Umbilical cord (tissue), 2 donors: Measurements from ENCODE around the gene NOXO1. TPM values are rescaled to one million over a fixed set of nuclear protein-coding genes. Genes with fewer than 3 reads are reported as not detected.

Source experiments
- DNase-seq: peaks from one replicate; pipeline ENCODE4 v3.0.0-alpha.2; 2015; ENCODE audit warnings: low spot score
- total RNA-seq: library from RNA; depleted of rRNA; stranded (reverse); fragments of >200 nt; gene quantifications from one replicate; pipeline ENCODE4 v1.2.3, GENCODE V29; 2014; ENCODE audit warnings: low replicate concordance; ENCODE audit not compliant: insufficient read depth

The NOXO1 gene
- total RNA-seq, 1 donor from 2014 or later = not detected

GRCh38 chr16:1979271-1980029, 1.8 kb downstream of the NOXO1 start:
- no peak for DNase-seq

DNA sequence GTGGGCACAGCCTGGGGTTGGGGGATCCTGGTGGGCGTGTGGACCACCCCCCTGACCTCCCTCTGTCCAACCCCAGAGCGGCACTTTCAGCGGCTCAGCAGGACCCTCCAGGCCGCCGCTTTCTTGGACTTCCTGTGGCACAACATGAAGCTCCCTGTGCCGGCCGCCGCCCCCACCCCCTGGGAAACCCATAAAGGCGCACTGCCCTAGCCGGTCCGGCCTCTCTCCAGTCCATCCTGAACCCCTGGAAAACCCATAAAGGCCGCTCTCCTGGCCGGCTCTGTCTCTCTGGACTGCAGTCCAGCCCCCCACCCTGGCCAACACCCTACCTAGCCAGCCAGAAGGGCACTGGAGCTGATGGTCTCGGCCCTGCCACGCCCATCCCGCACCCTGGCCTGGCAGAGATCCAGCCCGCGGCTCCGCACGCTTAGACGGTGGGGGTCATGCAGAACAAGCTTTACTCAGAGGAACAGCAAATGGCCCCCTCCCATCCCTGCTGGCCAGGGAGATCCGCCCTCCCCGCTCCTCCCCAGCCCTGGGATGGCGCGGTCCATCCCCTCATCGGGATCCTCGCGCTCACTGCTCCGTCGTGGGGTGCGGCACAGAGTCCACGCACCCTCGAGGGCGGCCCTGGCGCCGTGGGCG, 2.7 kb downstream of the NOXO1 start:
- no peak for DNase-seq

DNA sequence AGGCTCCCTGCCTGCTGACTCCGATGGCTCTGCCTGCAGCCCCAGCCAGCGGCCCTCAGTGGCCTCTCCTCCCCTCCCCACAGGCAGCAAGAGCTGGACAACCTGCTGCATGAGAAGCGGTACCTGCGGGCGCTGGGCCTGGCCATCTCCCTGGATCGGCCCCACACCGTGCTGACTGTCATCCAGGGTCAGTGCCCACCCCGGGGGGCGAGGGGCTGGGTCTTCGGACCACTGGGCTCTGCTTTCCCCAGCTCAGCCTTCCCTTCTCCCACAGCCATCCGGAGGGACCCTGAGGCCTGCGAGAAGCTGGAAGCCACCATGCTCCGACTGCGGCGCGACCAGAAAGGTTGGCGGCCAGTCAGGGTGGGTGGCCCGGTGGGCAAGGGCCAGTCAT, 3.4 kb downstream of the NOXO1 start:
- no peak for DNase-seq

DNA sequence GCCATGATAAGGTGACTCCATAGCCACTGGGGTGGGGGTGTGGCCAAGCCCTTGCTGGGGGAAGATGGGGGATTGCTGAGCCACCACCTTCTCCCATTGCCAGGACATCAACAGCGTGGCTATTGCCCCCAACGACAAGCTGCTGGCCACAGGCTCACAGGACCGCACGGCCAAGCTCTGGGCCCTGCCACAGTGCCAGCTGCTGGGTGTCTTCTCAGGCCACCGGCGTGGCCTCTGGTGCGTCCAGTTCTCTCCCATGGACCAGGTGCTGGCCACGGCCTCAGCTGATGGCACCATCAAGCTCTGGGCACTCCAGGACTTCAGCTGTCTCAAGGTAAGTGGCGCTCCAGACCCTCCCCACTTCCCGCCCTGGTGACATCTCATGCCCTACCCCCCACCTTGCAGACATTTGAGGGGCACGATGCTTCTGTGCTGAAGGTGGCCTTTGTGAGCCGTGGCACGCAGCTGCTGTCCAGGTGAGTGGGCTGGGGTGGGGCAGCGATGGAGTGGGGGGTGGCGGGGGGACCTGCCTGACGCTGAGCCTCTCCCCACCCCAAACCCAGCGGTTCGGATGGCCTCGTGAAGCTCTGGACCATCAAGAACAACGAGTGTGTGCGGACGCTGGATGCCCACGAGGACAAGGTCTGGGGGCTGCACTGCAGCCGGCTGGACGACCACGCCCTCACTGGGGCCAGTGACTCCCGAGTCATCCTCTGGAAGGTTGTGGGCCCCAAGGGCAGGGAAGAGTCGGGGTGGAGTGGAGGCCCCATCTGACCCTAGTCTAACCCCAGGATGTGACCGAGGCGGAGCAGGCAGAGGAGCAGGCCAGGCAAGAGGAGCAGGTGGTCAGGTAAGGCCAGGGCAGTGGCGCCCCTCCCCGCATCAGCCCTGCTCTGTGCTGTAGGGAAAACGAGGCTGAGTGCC, 4.1 kb downstream of the NOXO1 start:
- no peak for DNase-seq

DNA sequence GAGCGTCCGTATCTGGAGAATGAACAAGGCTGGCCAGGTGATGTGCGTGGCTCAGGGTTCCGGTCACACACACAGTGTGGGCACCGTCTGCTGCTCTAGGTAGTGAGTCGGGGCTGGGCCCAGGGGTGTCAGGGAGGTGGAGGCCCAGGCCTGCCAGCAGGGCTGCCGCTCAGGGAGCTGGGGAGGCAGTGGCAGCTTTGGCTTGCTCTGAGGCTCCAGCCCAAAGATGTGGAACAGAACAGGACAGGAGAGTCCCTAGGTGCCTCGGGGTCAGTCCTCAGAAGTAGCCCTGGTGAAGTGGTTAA, 5.1 kb downstream of the NOXO1 start:
- DNase-seq = no peak

DNA sequence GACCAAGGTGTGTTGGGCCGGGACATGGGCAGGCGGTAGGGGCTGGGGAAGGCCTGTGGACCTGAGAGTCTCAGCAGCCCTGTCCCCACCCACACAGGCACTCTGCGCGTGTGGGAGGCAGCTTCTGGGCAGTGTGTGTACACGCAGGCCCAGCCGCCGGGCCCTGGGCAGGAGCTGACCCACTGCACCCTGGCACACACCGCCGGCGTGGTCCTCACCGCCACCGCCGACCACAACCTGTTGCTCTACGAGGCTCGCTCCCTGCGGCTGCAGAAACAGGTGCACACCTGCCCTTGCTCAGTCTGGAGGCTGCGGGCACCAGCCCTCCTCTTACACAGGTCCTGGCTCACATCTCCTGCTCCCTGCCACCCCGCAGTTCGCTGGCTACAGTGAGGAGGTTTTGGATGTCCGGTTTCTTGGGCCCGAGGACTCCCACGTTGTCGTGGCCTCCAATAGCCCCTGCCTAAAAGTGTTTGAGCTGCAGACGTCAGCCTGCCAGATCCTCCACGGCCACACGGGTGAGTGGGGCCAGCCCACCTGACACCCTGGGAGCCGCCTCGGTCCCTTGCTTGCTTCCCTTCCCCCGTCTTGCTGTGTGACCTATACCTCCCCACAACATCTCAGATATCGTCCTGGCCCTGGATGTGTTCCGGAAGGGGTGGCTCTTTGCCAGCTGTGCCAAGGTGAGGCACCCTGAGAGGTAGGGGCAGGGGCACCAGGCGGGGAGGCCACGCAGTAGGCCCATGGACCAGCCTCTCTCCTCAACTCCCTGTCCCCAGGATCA, 5.6 kb downstream of the NOXO1 start:
- DNase-seq = no peak

DNA sequence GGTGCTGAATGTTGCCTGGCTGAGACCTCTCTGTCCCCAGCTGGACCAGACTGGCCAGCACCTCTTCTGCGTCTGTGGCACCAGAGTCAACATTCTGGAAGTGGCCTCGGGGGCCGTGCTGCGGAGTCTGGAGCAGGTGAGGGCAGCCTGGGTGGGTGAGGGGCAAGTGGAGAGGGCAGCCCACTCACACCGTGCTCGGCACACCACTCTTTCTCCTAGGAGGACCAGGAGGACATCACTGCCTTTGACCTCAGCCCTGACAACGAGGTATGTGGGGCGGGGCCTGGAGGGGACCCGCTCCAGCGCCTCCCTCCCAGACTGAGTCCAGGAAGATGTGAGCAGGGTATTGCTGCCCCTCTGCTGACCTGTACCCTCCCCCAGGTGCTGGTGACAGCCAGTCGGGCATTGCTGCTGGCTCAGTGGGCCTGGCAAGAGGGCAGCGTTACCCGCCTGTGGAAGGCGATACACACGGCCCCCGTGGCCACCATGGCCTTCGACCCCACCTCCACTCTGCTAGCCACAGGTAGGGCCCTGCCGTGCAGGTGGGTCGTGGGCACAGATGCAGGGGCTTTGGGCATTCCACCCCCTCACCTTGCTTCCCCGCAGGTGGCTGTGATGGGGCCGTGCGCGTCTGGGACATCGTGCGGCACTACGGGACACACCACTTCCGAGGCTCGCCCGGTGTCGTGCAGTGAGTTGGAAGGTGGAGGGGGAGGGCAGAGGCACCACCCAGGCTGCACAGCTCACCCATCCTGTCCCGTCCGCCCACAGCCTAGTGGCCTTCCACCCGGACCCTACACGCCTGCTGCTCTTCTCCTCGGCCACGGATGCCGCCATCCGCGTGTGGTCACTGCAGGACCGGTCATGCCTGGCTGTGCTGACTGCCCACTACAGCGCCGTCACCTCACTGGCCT, 6.9 kb downstream of the NOXO1 start:
- DNase-seq = no peak

GRCh38 chr16:1973461-1974156, 7.7 kb downstream of the NOXO1 start:
- DNase-seq = no peak

DNA sequence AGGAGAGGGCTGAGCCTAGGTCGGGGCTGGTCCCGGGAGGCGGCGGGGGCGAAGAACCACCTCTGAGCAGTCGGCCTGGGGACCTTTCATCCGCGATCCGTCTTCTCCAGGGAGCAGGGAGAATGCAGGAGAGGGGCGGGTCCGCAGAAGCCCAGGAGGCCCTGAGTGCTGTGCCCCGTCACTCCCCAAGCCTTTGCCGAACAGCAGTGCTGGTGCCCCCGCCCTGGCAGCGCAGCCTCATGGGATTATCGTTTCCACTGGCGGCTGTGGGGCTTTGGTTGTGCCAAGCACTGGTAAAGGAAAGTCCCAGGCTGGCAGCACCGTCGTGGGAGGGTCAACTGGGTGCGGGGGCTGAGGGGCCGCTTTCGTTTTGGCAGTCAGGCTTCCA, 8.8 kb downstream of the NOXO1 start:
- DNase-seq = no peak

GRCh38 chr16:1971796-1972489, 9.3 kb downstream of the NOXO1 start, which contains the start of gene TBL3:
TSS of gene TBL3 (plus strand) at chr16:1972053. CDS start at chr16:1972165, 112 bp downstream.
- peak; percentile 96 for DNase-seq

DNA sequence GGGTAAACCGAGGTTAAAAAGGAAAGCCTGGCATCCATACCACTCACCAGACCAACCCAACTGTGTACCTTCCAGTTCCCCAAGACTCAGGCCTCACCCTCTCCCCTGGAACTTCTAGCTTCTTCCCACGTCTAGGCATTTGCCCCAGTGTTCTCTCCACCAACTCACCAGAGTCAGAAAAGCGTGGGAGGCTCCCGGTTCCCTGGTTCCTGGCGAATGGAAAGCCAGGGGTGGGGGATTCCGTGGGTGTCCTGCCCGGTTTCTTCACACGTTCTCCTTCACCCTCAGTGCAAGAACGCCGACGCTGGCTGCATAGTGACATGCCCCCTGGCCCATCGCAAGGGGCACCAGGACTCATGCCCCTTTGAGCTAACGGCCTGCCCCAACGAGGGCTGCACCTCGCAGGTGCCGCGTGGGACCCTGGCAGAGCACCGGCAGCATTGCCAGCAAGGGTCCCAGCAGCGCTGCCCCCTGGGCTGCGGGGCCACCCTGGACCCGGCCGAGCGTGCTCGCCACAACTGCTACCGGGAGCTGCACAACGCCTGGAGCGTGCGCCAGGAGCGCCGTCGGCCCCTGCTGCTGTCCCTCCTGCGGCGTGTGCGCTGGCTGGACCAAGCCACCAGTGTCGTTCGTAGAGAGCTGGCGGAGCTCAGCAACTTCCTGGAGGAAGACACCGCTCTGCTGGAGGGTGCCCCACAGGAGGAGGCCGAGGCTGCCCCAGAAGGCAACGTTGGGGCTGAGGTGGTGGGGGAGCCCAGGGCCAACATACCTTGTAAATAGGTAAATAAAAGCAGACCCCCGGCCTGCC, 12.9 kb downstream of the NOXO1 start:
- no peak for DNase-seq

GRCh38 chr16:1966460-1966859, 14.8 kb downstream of the NOXO1 start, which contains the start of gene RNF151:
TSS of gene RNF151 (plus strand) at chr16:1966856. CDS start at chr16:1966882, 26 bp downstream.
- no peak for DNase-seq

DNA sequence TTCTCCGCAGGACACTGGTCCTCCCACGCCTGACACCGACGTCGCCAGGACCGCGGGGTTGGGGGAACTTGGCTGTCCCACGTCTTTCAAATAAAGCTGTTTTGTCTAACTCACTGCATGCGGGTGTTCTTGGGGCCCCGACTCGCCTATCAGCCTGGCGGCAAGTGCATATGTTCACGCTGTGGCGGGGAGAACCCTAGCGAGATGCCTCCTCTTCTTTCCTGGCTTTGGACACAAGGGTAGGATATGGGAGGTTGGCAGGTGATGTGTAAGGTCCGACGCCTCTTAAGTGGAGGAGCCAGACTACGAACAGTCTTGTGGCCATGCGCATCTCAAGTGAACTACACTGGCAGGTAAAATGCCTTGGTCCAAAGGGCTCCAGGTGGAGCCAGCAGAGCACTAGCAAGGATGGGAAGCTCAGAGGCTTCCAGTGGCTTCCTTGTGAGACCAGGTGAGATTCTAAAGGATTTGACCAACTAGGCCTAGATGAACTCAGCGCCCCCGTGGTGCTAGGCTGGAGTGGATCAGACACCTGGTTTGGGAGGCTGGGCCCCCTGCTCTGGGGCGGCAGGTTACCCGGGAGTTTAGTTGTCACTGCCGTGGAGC, 15.8 kb downstream of the NOXO1 start:
- no peak for DNase-seq

DNA sequence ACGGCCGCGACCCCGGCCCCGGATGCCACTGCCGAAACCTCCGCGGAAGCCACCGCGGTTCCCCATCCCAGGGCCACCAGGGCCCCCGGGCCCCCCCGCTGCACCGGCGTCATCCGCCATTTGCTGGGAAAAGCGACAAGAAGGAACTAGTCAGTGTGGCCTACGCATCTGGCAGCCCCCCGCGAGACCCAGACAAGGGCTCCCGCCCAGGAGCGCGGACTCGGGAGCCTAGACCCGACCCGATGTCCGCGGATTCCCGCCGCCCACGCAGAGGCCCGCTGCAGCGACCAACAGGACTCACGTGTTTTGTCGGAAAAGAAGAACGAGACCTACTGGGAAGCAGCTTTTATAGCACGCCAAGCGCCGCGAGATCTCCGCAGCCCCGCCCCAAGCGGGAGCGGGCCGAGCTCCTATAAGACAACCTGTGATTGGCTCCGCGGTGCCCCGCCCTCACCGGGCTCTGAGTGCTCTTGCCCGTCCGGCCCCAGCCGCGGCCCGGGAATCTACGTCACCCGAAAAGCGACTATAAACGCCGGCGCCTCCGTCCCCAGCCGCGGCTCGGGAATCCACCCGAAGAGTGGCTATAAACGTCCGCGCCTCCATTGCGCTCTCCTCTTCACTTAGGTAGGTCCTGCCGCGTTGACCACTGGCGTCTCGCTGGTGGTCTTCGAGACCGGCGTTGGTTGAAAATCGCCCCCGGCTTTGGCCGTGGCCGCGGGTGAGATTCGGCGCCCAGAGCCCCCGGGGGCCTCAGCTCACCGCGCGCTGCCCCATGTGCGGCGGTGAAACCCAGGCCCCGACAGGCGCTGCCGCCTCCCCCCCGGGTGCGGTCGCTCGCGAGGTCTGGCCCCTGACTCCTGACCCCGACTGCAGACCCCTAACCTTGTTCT, 16.5 kb downstream of the NOXO1 start, which contains the start of gene RPS2:
Gene RPS2, minus strand, starts transcription at position 321 of the 890 bp plus-strand sequence. Its CDS starts 201 bp downstream, at position 120.
- DNase-seq = peak; percentile 99

GRCh38 chr16:1963806-1964505, 17.3 kb downstream of the NOXO1 start:
- no peak for DNase-seq
